SK-N-SH (cell line): ENCODE measurements around the gene GNA14. TPM values are rescaled to one million over a fixed set of nuclear protein-coding genes. Genes with fewer than 3 reads are reported as not detected.

Experiments used
- CTCF ChIA-PET: fragments of 300-600, 350-600 bp; formaldehyde crosslinking; extraction: SDS; loops from one replicate; lab custom pipeline; 2021; lab: Yijun Ruan, JAX
- POLR2A ChIA-PET: fragments of 350-600 bp; sonication (Branson Sonifier 250); formaldehyde crosslinking; extraction: SDS; loops from one replicate; lab custom pipeline; 2020; ENCODE audit warnings: antibody characterized with exemption, inconsistent platforms; lab: Yijun Ruan, JAX
- DNase-seq: peaks from one replicate; pipeline ENCODE4 v3.0.0; 2012
- H2AFZ ChIP-seq: fragments of 200-600 bp; sonication (generic); 2 replicates; pipeline ENCODE4 v1.8.1; 2016; ENCODE audit warnings: antibody characterized with exemption, mild to moderate bottlenecking, low read depth
- H3F3A ChIP-seq: fragments of 200-600 bp; sonication (generic); replicated peaks from 2 replicates; pipeline ENCODE3; 2016; ENCODE audit warnings: antibody characterized with exemption, mild to moderate bottlenecking; ENCODE audit not compliant: insufficient read depth
- H3K27ac ChIP-seq, 2 experiments: fragments of 200-500 bp in 1 of 2; fragments of 200-600 bp in 1 of 2; sonication (Bioruptor generic) in 1 of 2; sonication (generic), shearing (Covaris generic) in 1 of 2; 2 replicates each; pipeline versions ENCODE4 v1.5.1 to v1.6.1; 2014 to 2016; ENCODE audit warnings: low read depth in 2 of 2, inconsistent platforms in 1 of 2, low read length in 1 of 2, mild to moderate bottlenecking in 1 of 2, mixed read lengths in 1 of 2
- H3K27me3 ChIP-seq: fragments of 200-600 bp; sonication (generic), shearing (Covaris generic); 2 replicates; pipeline ENCODE4 v1.6.1; 2016; ENCODE audit warnings: mixed run types; ENCODE audit not compliant: insufficient read depth
- H3K36me3 ChIP-seq, 2 experiments: fragments of 200-500 bp in 1 of 2; fragments of 200-600 bp in 1 of 2; sonication (Bioruptor generic) in 1 of 2; sonication (generic) in 1 of 2; replicated peaks in 1 of 2; 2 replicates each; pipeline versions ENCODE3 to v1.5.1; 2014 to 2016; ENCODE audit warnings: low read length in 1 of 2, mild to moderate bottlenecking in 1 of 2; ENCODE audit not compliant: insufficient read depth in 2 of 2, control insufficient read depth in 1 of 2
- H3K4me1 ChIP-seq, 2 experiments: fragments of 200-500 bp in 1 of 2; fragments of 200-600 bp in 1 of 2; sonication (Bioruptor generic) in 1 of 2; sonication (generic), shearing (Covaris generic) in 1 of 2; 2 replicates each; pipeline versions ENCODE4 v1.5.1 to v1.6.1; 2014 to 2016; ENCODE audit warnings: low read depth in 1 of 2, low read length in 1 of 2, mixed run types in 1 of 2; ENCODE audit not compliant: insufficient read depth in 2 of 2, control insufficient read depth in 1 of 2
- H3K4me2 ChIP-seq: fragments of 200-600 bp; sonication (generic), shearing (Covaris generic); 2 replicates; pipeline ENCODE4 v1.6.1; 2017; ENCODE audit warnings: mixed run types
- H3K4me3 ChIP-seq, 2 experiments: fragments of 200-500 bp in 1 of 2; fragments of 200-600 bp in 1 of 2; sonication (Bioruptor generic) in 1 of 2; sonication (generic), shearing (Covaris generic) in 1 of 2; 2 replicates each; pipeline versions ENCODE4 v1.5.1 to v1.8.1; 2014 to 2016; ENCODE audit warnings: low read depth in 2 of 2, inconsistent platforms in 1 of 2, low read length in 1 of 2, mild to moderate bottlenecking in 1 of 2, mixed read lengths in 1 of 2, moderate library complexity in 1 of 2
- H3K79me2 ChIP-seq: fragments of 200-600 bp; sonication (generic); 2 replicates; pipeline ENCODE4 v1.8.1; 2017; ENCODE audit warnings: mild to moderate bottlenecking; ENCODE audit not compliant: insufficient read depth
- H3K9ac ChIP-seq: fragments of 200-600 bp; sonication (generic); 2 replicates; pipeline ENCODE4 v1.6.1; 2017; ENCODE audit warnings: mixed run types
- H3K9me2 ChIP-seq: fragments of 200-600 bp; sonication (generic); 2 replicates; pipeline ENCODE4 v1.6.1; 2017; ENCODE audit warnings: mixed run types
- H3K9me3 ChIP-seq: fragments of 200-600 bp; sonication (generic); 2 replicates; pipeline ENCODE4 v1.6.1; 2017; ENCODE audit warnings: mixed run types, mild to moderate bottlenecking, moderate library complexity
- H4K20me1 ChIP-seq: fragments of 200-600 bp; sonication (generic); 2 replicates; pipeline ENCODE4 v1.6.1; 2017; ENCODE audit warnings: mild to moderate bottlenecking, mixed run types; ENCODE audit not compliant: insufficient read depth
- ELF1 ChIP-seq: IDR thresholded peaks from 2 replicates; pipeline ENCODE4 v1.4.0; 2012
- EP300 ChIP-seq, 2 experiments: IDR thresholded peaks; 2 replicates each; pipeline versions ENCODE4 v1.4.0 to v1.6.1; 2012; ENCODE audit warnings: borderline replicate concordance in 1 of 2, low read depth in 1 of 2, low read length in 1 of 2
- EZH2phosphoT487 ChIP-seq: fragments of 200-600 bp; sonication (generic); IDR thresholded peaks from 2 replicates; pipeline ENCODE4 v1.6.1; 2017; ENCODE audit warnings: low read depth, mixed run types, mild to moderate bottlenecking, antibody characterized with exemption, moderate library complexity, borderline replicate concordance
- FOXM1 ChIP-seq: IDR thresholded peaks from 2 replicates; pipeline ENCODE4 v1.4.0; 2012; ENCODE audit warnings: low read depth, mild to moderate bottlenecking
- JUND ChIP-seq: IDR thresholded peaks from 2 replicates; pipeline ENCODE4 v1.4.0; 2012
- MAX ChIP-seq: IDR thresholded peaks from 2 replicates; pipeline ENCODE4 v1.4.0; 2012; ENCODE audit warnings: low read depth
- MXI1 ChIP-seq: IDR thresholded peaks from 2 replicates; pipeline ENCODE4 v1.6.1; 2012; ENCODE audit warnings: mild to moderate bottlenecking, low read depth, low read length, improper control_type of control experiment
- POLR2AphosphoS5 ChIP-seq: IDR thresholded peaks from 2 replicates; pipeline ENCODE4 v1.6.1; 2012; ENCODE audit warnings: low read depth, low read length
- RAD21 ChIP-seq: IDR thresholded peaks from 2 replicates; pipeline ENCODE4 v1.6.1; 2012; ENCODE audit warnings: mild to moderate bottlenecking, low read length
- RCOR1 ChIP-seq: fragments of 150-350 bp; IDR thresholded peaks from 2 replicates; pipeline ENCODE4 v1.6.1; 2017; ENCODE audit warnings: antibody characterized with exemption, low read length
- RXRA ChIP-seq: IDR thresholded peaks from 2 replicates; pipeline ENCODE4 v1.4.0; 2012; ENCODE audit warnings: low read depth, mild to moderate bottlenecking, borderline replicate concordance
- SIN3A ChIP-seq: IDR thresholded peaks from 2 replicates; pipeline ENCODE4 v1.6.1; 2012; ENCODE audit warnings: low read depth, mild to moderate bottlenecking, low read length, moderate library complexity, borderline replicate concordance
- TCF12 ChIP-seq: IDR thresholded peaks from 2 replicates; pipeline ENCODE4 v1.4.0; 2012
- TEAD4 ChIP-seq: IDR thresholded peaks from 2 replicates; pipeline ENCODE4 v1.4.0; 2012; ENCODE audit warnings: mild to moderate bottlenecking, borderline replicate concordance; ENCODE audit not compliant: insufficient read depth
- WGBS: methylation state at CpG from one replicate; pipeline ENCODE4 v1.1.6; 2017; ENCODE audit warnings: low lambda C conversion rate; 5-methylcytosine and 5-hydroxymethylcytosine counted together
- polyA plus RNA-seq, 3 experiments: library from polyadenylated mRNA; depleted of rRNA; stranded (reverse); fragments of >200 nt; gene quantifications; 2 replicates each; pipeline ENCODE4 v1.2.3, GENCODE V29; 2012
- TF ChIP-seq, protein P1 (sequence below): IDR thresholded peaks from 2 replicates; pipeline ENCODE4; 2012
- TF ChIP-seq, protein P2 (sequence below): IDR thresholded peaks from 2 replicates; pipeline ENCODE4 v1.4.0; 2012; ENCODE audit warnings: low read depth, borderline replicate concordance
- TF ChIP-seq, protein P3 (sequence below): IDR thresholded peaks from 2 replicates; pipeline ENCODE4 v1.6.1; 2012; ENCODE audit warnings: mild to moderate bottlenecking, low read depth, low read length, moderate library complexity

The GNA14 gene
- polyA plus RNA-seq, 1 of the 3 experiments (the other 2 are of a cell fraction), result 0.15 TPM

- no peak for TF ChIP-seq EZH2phosphoT487
- peak; percentile 87 for TF ChIP-seq JUND
- no peak for TF ChIP-seq MXI1
- TF ChIP-seq RCOR1, result no peak
- peak; percentile 71; the same call in 1 of the 2 replicates for TF ChIP-seq TEAD4
- no peak for TF ChIP-seq RAD21
- peak in 1 of 2 experiments; percentile 76; a peak in 2 of 4 replicates for TF ChIP-seq EP300 (IDR thresholded peaks at IDR 0.05; ENCODE audit: borderline replicate concordance in 1 of 2, low read depth in 1 of 2, low read length in 1 of 2)
- TF ChIP-seq RXRA, result peak; percentile 53; the same call in 1 of the 2 replicates
- TF ChIP-seq SIN3A, result peak; percentile 64; the same call in 1 of the 2 replicates
- TF ChIP-seq TCF12, result peak; percentile 98
- TF ChIP-seq, protein P1, sequence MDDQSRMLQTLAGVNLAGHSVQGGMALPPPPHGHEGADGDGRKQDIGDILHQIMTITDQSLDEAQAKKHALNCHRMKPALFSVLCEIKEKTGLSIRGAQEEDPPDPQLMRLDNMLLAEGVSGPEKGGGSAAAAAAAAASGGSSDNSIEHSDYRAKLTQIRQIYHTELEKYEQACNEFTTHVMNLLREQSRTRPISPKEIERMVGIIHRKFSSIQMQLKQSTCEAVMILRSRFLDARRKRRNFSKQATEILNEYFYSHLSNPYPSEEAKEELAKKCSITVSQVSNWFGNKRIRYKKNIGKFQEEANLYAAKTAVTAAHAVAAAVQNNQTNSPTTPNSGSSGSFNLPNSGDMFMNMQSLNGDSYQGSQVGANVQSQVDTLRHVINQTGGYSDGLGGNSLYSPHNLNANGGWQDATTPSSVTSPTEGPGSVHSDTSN, result peak; percentile 88
- peak; percentile 47; the same call in 1 of the 2 replicates for TF ChIP-seq FOXM1
- TF ChIP-seq POLR2AphosphoS5, result peak; percentile 57; the same call in 1 of the 2 replicates
- TF ChIP-seq, all 33 proteins: peak for 14
Measured at GRCh38 chr9:77588271-77588937, 59.7 kb downstream of the GNA14 start (continued).

- Histone ChIP-seq H3K36me3 (no peaks in the 10 kb centered on the region), H3K9ac (peak overlapping the region; percentile 38; the same call in 1 of the 2 replicates), H3K4me1 (peaks cover 0 to 15% of the 10 kb centered on the region in 2 experiments; a peak in 3 of 4 replicates), H2AFZ (peak overlapping the region; percentile 50; the same call in 1 of the 2 replicates), H3K9me2 (no peaks in the 10 kb centered on the region), H3K27me3 (no peaks in the 10 kb centered on the region), H3F3A (peaks cover 6% of the 10 kb centered on the region), H3K27ac (peak overlapping the region; percentile 58 to 78; a peak in 3 of 4 replicates), H4K20me1 (no peaks in the 10 kb centered on the region), H3K9me3 (no peaks in the 10 kb centered on the region), H3K79me2 (no peaks in the 10 kb centered on the region), H3K4me3 (no peak overlapping the region), H3K4me2 (peak overlapping the region; percentile 62)
- no peak for TF ChIP-seq EZH2phosphoT487
- no peak for TF ChIP-seq ELF1
- TF ChIP-seq FOXM1, result no peak
- no peak for TF ChIP-seq POLR2AphosphoS5
- TF ChIP-seq, protein P2, sequence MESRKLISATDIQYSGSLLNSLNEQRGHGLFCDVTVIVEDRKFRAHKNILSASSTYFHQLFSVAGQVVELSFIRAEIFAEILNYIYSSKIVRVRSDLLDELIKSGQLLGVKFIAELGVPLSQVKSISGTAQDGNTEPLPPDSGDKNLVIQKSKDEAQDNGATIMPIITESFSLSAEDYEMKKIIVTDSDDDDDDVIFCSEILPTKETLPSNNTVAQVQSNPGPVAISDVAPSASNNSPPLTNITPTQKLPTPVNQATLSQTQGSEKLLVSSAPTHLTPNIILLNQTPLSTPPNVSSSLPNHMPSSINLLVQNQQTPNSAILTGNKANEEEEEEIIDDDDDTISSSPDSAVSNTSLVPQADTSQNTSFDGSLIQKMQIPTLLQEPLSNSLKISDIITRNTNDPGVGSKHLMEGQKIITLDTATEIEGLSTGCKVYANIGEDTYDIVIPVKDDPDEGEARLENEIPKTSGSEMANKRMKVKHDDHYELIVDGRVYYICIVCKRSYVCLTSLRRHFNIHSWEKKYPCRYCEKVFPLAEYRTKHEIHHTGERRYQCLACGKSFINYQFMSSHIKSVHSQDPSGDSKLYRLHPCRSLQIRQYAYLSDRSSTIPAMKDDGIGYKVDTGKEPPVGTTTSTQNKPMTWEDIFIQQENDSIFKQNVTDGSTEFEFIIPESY, result no peak
- TF ChIP-seq, protein P1, result no peak
- no peak for TF ChIP-seq RCOR1
- TF ChIP-seq, protein P3, sequence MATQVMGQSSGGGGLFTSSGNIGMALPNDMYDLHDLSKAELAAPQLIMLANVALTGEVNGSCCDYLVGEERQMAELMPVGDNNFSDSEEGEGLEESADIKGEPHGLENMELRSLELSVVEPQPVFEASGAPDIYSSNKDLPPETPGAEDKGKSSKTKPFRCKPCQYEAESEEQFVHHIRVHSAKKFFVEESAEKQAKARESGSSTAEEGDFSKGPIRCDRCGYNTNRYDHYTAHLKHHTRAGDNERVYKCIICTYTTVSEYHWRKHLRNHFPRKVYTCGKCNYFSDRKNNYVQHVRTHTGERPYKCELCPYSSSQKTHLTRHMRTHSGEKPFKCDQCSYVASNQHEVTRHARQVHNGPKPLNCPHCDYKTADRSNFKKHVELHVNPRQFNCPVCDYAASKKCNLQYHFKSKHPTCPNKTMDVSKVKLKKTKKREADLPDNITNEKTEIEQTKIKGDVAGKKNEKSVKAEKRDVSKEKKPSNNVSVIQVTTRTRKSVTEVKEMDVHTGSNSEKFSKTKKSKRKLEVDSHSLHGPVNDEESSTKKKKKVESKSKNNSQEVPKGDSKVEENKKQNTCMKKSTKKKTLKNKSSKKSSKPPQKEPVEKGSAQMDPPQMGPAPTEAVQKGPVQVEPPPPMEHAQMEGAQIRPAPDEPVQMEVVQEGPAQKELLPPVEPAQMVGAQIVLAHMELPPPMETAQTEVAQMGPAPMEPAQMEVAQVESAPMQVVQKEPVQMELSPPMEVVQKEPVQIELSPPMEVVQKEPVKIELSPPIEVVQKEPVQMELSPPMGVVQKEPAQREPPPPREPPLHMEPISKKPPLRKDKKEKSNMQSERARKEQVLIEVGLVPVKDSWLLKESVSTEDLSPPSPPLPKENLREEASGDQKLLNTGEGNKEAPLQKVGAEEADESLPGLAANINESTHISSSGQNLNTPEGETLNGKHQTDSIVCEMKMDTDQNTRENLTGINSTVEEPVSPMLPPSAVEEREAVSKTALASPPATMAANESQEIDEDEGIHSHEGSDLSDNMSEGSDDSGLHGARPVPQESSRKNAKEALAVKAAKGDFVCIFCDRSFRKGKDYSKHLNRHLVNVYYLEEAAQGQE, result no peak
- no peak for TF ChIP-seq MAX
- no peak for DNase-seq
- ChIA-PET POLR2A (no interaction called here), CTCF (interaction anchor here (2.2 kb wide), 1 partner anchor 131 kb away, joined by 6 read pairs; no protein-coding TSS in a partner anchor)
- WGBS, result 50% methylated on average over 2 of the region's 2 CpGs
Measured at GRCh38 chr9:77587851-77588250, 60.3 kb downstream of the GNA14 start.
